Neutrophil (primary cell): Measurements from ENCODE around the gene CMTM8.

Experiments
- H3K27ac ChIP-seq: fragments of 200-600 bp; sonication (generic); 2 replicates; pipeline ENCODE4 v1.5.1; 2016; ENCODE audit warnings: mild to moderate bottlenecking, moderate library complexity
- H3K27me3 ChIP-seq: fragments of 200-600 bp; sonication (generic); 2 replicates; pipeline ENCODE4 v1.6.0; 2016; ENCODE audit warnings: mild to moderate bottlenecking
- H3K36me3 ChIP-seq: fragments of 200-600 bp; sonication (generic); 2 replicates; pipeline ENCODE4 v1.5.1; 2017
- H3K4me1 ChIP-seq, 2 experiments: fragments of 200-600 bp in 1 of 2; sonication (generic) in 1 of 2; 1 replicate in 1 of 2; 2 replicates in 1 of 2; pipeline versions ENCODE4 v1.5.1 to v1.6.1; 2013 to 2016; ENCODE audit warnings: low read depth in 1 of 2, low read length in 1 of 2, mild to moderate bottlenecking in 1 of 2, moderate library complexity in 1 of 2; ENCODE audit not compliant: control insufficient read depth in 1 of 2, insufficient read depth in 1 of 2
- H3K4me3 ChIP-seq, 2 experiments: fragments of 200-600 bp in 1 of 2; sonication (generic) in 1 of 2; 1 replicate in 1 of 2; 2 replicates in 1 of 2; pipeline ENCODE4 v1.5.1; 2013 to 2016; ENCODE audit warnings: low read depth in 1 of 2, low read length in 1 of 2, mild to moderate bottlenecking in 1 of 2, moderate library complexity in 1 of 2
- H3K9me3 ChIP-seq: fragments of 200-600 bp; sonication (generic); 2 replicates; pipeline ENCODE4 v1.5.1; 2016
- TF ChIP-seq, protein P1 (sequence below): fragments of 200-600 bp; sonication (generic); IDR thresholded peaks from 2 replicates; pipeline ENCODE4 v1.5.1; 2016; ENCODE audit warnings: antibody characterized with exemption

The CMTM8 gene

GRCh38 chr3:32293903-32294302, 55.4 kb downstream of the CMTM8 start:
- no peak overlapping the region for H3K27ac ChIP-seq
- no peaks in the 10 kb centered on the region for H3K9me3 ChIP-seq
- H3K4me3 ChIP-seq, result no peak overlapping the region
- TF ChIP-seq, protein P1, sequence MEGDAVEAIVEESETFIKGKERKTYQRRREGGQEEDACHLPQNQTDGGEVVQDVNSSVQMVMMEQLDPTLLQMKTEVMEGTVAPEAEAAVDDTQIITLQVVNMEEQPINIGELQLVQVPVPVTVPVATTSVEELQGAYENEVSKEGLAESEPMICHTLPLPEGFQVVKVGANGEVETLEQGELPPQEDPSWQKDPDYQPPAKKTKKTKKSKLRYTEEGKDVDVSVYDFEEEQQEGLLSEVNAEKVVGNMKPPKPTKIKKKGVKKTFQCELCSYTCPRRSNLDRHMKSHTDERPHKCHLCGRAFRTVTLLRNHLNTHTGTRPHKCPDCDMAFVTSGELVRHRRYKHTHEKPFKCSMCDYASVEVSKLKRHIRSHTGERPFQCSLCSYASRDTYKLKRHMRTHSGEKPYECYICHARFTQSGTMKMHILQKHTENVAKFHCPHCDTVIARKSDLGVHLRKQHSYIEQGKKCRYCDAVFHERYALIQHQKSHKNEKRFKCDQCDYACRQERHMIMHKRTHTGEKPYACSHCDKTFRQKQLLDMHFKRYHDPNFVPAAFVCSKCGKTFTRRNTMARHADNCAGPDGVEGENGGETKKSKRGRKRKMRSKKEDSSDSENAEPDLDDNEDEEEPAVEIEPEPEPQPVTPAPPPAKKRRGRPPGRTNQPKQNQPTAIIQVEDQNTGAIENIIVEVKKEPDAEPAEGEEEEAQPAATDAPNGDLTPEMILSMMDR, result no peak
- peaks cover 33 to 36% of the 10 kb centered on the region in 2 experiments for H3K4me1 ChIP-seq
- no peaks in the 10 kb centered on the region for H3K36me3 ChIP-seq
- H3K27me3 ChIP-seq, result no peaks in the 10 kb centered on the region

GRCh38 chr3:32296251-32297204, 58.0 kb downstream of the CMTM8 start:
- TF ChIP-seq, protein P1, result peak; percentile 83
- H3K9me3 ChIP-seq, result no peaks in the 10 kb centered on the region
- peaks cover 29 to 32% of the 10 kb centered on the region in 2 experiments for H3K4me1 ChIP-seq
- no peaks in the 10 kb centered on the region for H3K36me3 ChIP-seq
- no peak overlapping the region for H3K27ac ChIP-seq
- no peaks in the 10 kb centered on the region for H3K27me3 ChIP-seq
- no peak overlapping the region for H3K4me3 ChIP-seq

DNA sequence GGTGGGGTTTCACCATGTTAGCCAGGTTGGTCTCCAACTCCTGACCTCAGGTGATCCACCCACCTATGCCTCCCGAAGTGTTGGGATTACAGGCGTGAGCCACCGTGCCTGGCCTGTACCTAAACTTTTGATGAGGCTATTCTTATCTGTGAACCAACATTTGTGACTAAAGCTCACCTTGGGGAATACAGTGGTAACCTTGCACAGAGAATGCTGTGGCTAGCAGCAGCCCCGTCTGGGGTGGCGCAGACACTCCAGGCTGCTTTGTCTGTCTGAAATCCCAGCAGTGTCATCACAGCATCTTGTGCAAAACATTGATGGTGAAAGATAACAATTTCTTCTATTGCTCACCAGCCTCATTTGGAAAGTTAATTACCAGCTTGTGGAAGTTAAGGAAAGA, 58.9 kb downstream of the CMTM8 start:
- no peak overlapping the region for H3K4me3 ChIP-seq
- H3K4me1 ChIP-seq, result peaks cover 21 to 24% of the 10 kb centered on the region in 2 experiments
- H3K36me3 ChIP-seq, result no peaks in the 10 kb centered on the region
- no peaks in the 10 kb centered on the region for H3K27me3 ChIP-seq
- H3K9me3 ChIP-seq, result no peaks in the 10 kb centered on the region
- TF ChIP-seq, protein P1, result no peak
- H3K27ac ChIP-seq, result peak overlapping the region; percentile 51

DNA sequence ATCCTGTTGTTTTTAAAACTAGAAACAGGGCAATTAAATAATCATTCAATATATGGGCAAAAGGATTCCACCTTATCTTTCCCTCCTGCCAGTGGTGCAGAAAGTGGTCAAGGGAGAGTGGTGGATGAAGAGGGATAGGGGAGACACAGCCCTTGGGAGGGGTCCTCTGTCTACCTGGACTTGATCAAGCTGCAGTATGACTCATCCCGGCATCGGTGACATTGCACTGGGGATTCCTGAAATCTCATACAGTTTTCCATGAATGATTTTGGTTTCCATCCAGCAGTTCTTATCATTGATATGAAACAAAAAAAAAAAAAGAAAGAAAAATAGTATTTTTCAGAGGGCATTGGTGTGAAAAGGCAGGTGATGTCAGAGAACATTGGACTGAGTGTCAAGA, 62.9 kb downstream of the CMTM8 start:
- Histone ChIP-seq H3K4me1 (peaks cover 15 to 17% of the 10 kb centered on the region in 2 experiments), H3K27ac (no peak overlapping the region), H3K36me3 (no peaks in the 10 kb centered on the region), H3K4me3 (no peak overlapping the region), H3K27me3 (no peaks in the 10 kb centered on the region), H3K9me3 (no peaks in the 10 kb centered on the region)
- TF ChIP-seq, protein P1, result no peak

- no peak overlapping the region for H3K27ac ChIP-seq
- peaks cover under 1 to 4% of the 10 kb centered on the region in 2 experiments for H3K4me1 ChIP-seq
- no peaks in the 10 kb centered on the region for H3K36me3 ChIP-seq
- no peak overlapping the region for H3K4me3 ChIP-seq
- TF ChIP-seq, protein P1, result no peak
- H3K9me3 ChIP-seq, result no peaks in the 10 kb centered on the region
- no peaks in the 10 kb centered on the region for H3K27me3 ChIP-seq
These were observed 64.3 kb downstream of the CMTM8 start for GRCh38 chr3:32302601-32303398.
